ENCODE results near the gene ACOX3. TPM values are rescaled to one million over a fixed set of nuclear protein-coding genes. Genes with fewer than 3 reads are reported as not detected.

ACOX3 gene
- polyA plus RNA-seq, 1 donor (not counting 4 experiments of a cell fraction or from before 2014, with no cell fraction given): 6.7 TPM

DNA sequence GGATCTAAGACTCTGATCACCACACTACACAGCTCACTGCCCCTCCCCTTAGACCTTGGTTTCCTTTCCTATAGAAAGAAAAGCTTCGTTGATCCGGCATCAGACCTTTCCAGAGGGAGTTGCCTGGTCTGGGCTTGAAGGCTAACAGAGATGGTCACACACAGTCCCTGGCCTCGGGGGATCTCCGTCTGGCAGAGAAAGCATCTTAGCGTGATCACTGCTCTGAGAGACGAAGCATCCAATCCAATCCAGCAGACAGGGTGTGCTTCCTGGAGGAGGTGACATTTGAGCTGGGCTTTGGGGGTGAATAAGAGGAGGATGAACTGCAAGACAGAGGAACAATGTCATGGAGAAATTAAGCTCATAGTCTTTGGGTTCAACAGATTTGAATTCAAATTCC lies 121.5 kb downstream of the ACOX3 start:
- no peaks in the 10 kb centered on the region for H3K9me1 ChIP-seq (ENCODE audit: control insufficient read depth, extremely low read depth, insufficient read depth, low read length)
- dilution Hi-C loops (cut with MboI; ENCODE audit: extremely low pct_ligation_motif_present, low sequenced_read_pairs): no loop called here
- no peaks in the 10 kb centered on the region for H3K79me2 ChIP-seq (ENCODE audit: control insufficient read depth, insufficient read depth, low read length)
- no peak for DNase-seq (ENCODE audit: low read depth, low spot score)
- no peaks in the 10 kb centered on the region for H4K20me1 ChIP-seq (ENCODE audit: control insufficient read depth, extremely low read depth, insufficient read depth, low read length)
- no peak overlapping the region for H3K27ac ChIP-seq (ENCODE audit: control insufficient read depth, insufficient read depth, low read length)
- H2AFZ ChIP-seq (ENCODE audit: control insufficient read depth, low read length): no peak overlapping the region
- H3K27me3 ChIP-seq (ENCODE audit: control insufficient read depth, extremely low read depth, insufficient read depth, low read length): no peaks in the 10 kb centered on the region
- no peak overlapping the region for H3K4me3 ChIP-seq (ENCODE audit: control insufficient read depth in 2 of 3, extremely low read depth in 1 of 3, insufficient read depth in 2 of 3, low read depth in 1 of 3, low read length in 3 of 3)
- peak overlapping the region; percentile 50 for H3K4me2 ChIP-seq (ENCODE audit: control insufficient read depth, extremely low read depth, insufficient read depth, low read depth, low read length)
- no peak for FAIRE-seq
- H3K9me3 ChIP-seq (ENCODE audit: control insufficient read depth, low read depth, low read length): peaks cover 4% of the 10 kb centered on the region
- TF ChIP-seq, protein P1, sequence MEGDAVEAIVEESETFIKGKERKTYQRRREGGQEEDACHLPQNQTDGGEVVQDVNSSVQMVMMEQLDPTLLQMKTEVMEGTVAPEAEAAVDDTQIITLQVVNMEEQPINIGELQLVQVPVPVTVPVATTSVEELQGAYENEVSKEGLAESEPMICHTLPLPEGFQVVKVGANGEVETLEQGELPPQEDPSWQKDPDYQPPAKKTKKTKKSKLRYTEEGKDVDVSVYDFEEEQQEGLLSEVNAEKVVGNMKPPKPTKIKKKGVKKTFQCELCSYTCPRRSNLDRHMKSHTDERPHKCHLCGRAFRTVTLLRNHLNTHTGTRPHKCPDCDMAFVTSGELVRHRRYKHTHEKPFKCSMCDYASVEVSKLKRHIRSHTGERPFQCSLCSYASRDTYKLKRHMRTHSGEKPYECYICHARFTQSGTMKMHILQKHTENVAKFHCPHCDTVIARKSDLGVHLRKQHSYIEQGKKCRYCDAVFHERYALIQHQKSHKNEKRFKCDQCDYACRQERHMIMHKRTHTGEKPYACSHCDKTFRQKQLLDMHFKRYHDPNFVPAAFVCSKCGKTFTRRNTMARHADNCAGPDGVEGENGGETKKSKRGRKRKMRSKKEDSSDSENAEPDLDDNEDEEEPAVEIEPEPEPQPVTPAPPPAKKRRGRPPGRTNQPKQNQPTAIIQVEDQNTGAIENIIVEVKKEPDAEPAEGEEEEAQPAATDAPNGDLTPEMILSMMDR (optimal IDR thresholded peaks at IDR 0.05 in 1 of 3, IDR thresholded peaks at IDR 0.05 in 1 of 3, conservative IDR thresholded peaks at IDR 0.05 in 1 of 3; ENCODE audit: extremely low read depth in 1 of 3, insufficient read depth in 2 of 3, low read length in 3 of 3): no peak
- TF ChIP-seq EZH2 (IDR thresholded peaks at IDR 0.05; ENCODE audit: low read length): no peak
- peaks cover 28% of the 10 kb centered on the region for H3K4me1 ChIP-seq (ENCODE audit: control insufficient read depth, extremely low read depth, insufficient read depth, low read length)
- no peaks in the 10 kb centered on the region for H3K36me3 ChIP-seq (ENCODE audit: control insufficient read depth in 2 of 2, extremely low read depth in 1 of 2, insufficient read depth in 2 of 2, low read length in 2 of 2)
- H3K9ac ChIP-seq (ENCODE audit: control insufficient read depth, extremely low read depth, insufficient read depth, low read length): no peak overlapping the region

DNA sequence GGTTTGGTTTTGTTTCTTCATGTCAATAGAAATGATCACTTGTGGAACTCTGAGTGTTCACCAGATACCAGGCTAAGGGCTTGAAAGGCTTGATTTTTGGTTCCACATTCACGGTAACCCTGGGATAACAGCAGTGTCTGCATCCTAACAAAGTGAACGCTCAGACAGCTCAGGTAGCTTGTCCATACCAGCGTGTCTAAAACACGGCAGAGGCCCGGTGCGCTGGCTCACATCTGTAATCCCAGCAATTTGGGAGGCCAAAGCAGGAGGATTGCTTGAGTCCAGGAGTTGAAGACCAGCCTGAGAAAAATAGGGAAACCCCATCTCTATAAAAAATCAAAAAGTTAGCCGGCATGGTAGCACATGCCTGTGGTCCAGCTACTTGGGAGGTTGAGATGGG lies 122.0 kb downstream of the ACOX3 start:
- no peaks in the 10 kb centered on the region for H3K36me3 ChIP-seq (ENCODE audit: control insufficient read depth in 2 of 2, extremely low read depth in 1 of 2, insufficient read depth in 2 of 2, low read length in 2 of 2)
- H4K20me1 ChIP-seq (ENCODE audit: control insufficient read depth, extremely low read depth, insufficient read depth, low read length): no peaks in the 10 kb centered on the region
- no peak overlapping the region for H3K4me3 ChIP-seq (ENCODE audit: control insufficient read depth in 2 of 3, extremely low read depth in 1 of 3, insufficient read depth in 2 of 3, low read depth in 1 of 3, low read length in 3 of 3)
- peaks cover 27% of the 10 kb centered on the region for H3K4me1 ChIP-seq (ENCODE audit: control insufficient read depth, extremely low read depth, insufficient read depth, low read length)
- H3K27me3 ChIP-seq (ENCODE audit: control insufficient read depth, extremely low read depth, insufficient read depth, low read length): no peaks in the 10 kb centered on the region
- no peak overlapping the region for H3K9ac ChIP-seq (ENCODE audit: control insufficient read depth, extremely low read depth, insufficient read depth, low read length)
- TF ChIP-seq, protein P1 (optimal IDR thresholded peaks at IDR 0.05 in 1 of 3, IDR thresholded peaks at IDR 0.05 in 1 of 3, conservative IDR thresholded peaks at IDR 0.05 in 1 of 3; ENCODE audit: extremely low read depth in 1 of 3, insufficient read depth in 2 of 3, low read length in 3 of 3): no peak
- no peak for TF ChIP-seq EZH2 (IDR thresholded peaks at IDR 0.05; ENCODE audit: low read length)
- H2AFZ ChIP-seq (ENCODE audit: control insufficient read depth, low read length): no peak overlapping the region
- H3K27ac ChIP-seq (ENCODE audit: control insufficient read depth, insufficient read depth, low read length): no peak overlapping the region
- peaks cover 2% of the 10 kb centered on the region for H3K9me3 ChIP-seq (ENCODE audit: control insufficient read depth, low read depth, low read length)
- dilution Hi-C loops (cut with MboI; ENCODE audit: extremely low pct_ligation_motif_present, low sequenced_read_pairs): no loop called here
- H3K9me1 ChIP-seq (ENCODE audit: control insufficient read depth, extremely low read depth, insufficient read depth, low read length): no peaks in the 10 kb centered on the region
- no peak overlapping the region for H3K4me2 ChIP-seq (ENCODE audit: control insufficient read depth, extremely low read depth, insufficient read depth, low read depth, low read length)
- no peaks in the 10 kb centered on the region for H3K79me2 ChIP-seq (ENCODE audit: control insufficient read depth, insufficient read depth, low read length)
- FAIRE-seq (no peak), DNase-seq (ENCODE audit: low read depth, low spot score) (no peak)

All from keratinocyte (primary cell).